GM18502 (cell line): ENCODE measurements around the gene MED19.
"Not testable (repeated sequence)": the region's sequence is repeated elsewhere in the genome, so short reads cannot be mapped to it uniquely, and the experiment has no call there.

Experiments used
- ATAC-seq: cut with Tn5 transposase; IDR thresholded peaks from one replicate; pipeline ENCODE4 v1.9.1; 2021; ENCODE audit warnings: mild to moderate bottlenecking; ENCODE audit not compliant: unreplicated experiment, poor library complexity

MED19 gene

GRCh38 chr11:57711414-57712255, at the start of gene MED19:
Gene MED19, minus strand, starts transcription at chr11:57712215. Its CDS starts 36 bp downstream, at chr11:57712179.
- peak; percentile 50 for ATAC-seq

GRCh38 chr11:57758174-57758573, 46.2 kb upstream of the MED19 start:
- ATAC-seq, result no peak

GRCh38 chr11:57752954-57753353, 40.9 kb upstream of the MED19 start:
- ATAC-seq, result no peak

GRCh38 chr11:57751676-57752253, 39.8 kb upstream of the MED19 start, which contains the start of gene BTBD18:
Gene BTBD18, minus strand, starts transcription at chr11:57751819. Its CDS starts 631 bp downstream, at chr11:57751188.
- no peak for ATAC-seq

- ATAC-seq, result no peak
These were observed 39.2 kb upstream of the MED19 start for GRCh38 chr11:57751176-57751575.

- no peak for ATAC-seq
These were observed 34.9 kb upstream of the MED19 start for GRCh38 chr11:57746920-57747319.

- no peak for ATAC-seq
These were observed 33.2 kb upstream of the MED19 start for GRCh38 chr11:57745206-57745605.

- no peak for ATAC-seq
These were observed 32.3 kb upstream of the MED19 start for GRCh38 chr11:57744357-57744756.

GRCh38 chr11:57742087-57742452, 30.1 kb upstream of the MED19 start:
- no peak for ATAC-seq

GRCh38 chr11:57741132-57742086, 29.4 kb upstream of the MED19 start, which contains the start of gene SELENOH:
Gene SELENOH, plus strand, starts transcription at chr11:57741491. Its CDS starts 105 bp downstream, at chr11:57741596.
- peak; percentile 92 for ATAC-seq

GRCh38 chr11:57735619-57736298, 23.7 kb upstream of the MED19 start:
- ATAC-seq, result no peak

GRCh38 chr11:57732661-57733060, 20.6 kb upstream of the MED19 start:
- ATAC-seq, result no peak

GRCh38 chr11:57729479-57729878, 17.5 kb upstream of the MED19 start:
- ATAC-seq, result no peak

- no peak for ATAC-seq
These were observed 16.8 kb upstream of the MED19 start for GRCh38 chr11:57728829-57729228.

- no peak for ATAC-seq
These were observed 15.2 kb upstream of the MED19 start for GRCh38 chr11:57727185-57727584.

GRCh38 chr11:57716726-57717125, 4.7 kb upstream of the MED19 start:
- ATAC-seq, result not testable (repeated sequence)

GRCh38 chr11:57713835-57714234, 1.8 kb upstream of the MED19 start:
- no peak for ATAC-seq

GRCh38 chr11:57712256-57713150, 488 bp upstream of the MED19 start, which contains the start of gene TMX2:
Gene TMX2, plus strand, starts transcription at chr11:57712593. Its CDS starts 26 bp downstream, at chr11:57712619.
- ATAC-seq, result peak; percentile 94
